Activated CD8-positive, alpha-beta T cell treated with anti-CD3 and anti-CD28 coated beads, Interleukin-2, amount 10 ng/mL, durations not matched to agents 7 days and 5 days (primary cell): ENCODE results near the gene PRKG1. TPM values are rescaled to one million over a fixed set of nuclear protein-coding genes. Genes with fewer than 3 reads are reported as not detected.
"Not testable (repeated sequence)": the region's sequence is repeated elsewhere in the genome, so short reads cannot be mapped to it uniquely, and the experiment has no call there.

Source experiments
- ATAC-seq: fragments of 150-1000 bp; cut with Tn5 transposase; one replicate; pipeline ENCODE4 v1.10.0; 2021; ENCODE audit warnings: moderate library complexity
- CTCF ChIA-PET: fragments of 350-600 bp; sonication (Branson Sonifier 250); formaldehyde crosslinking; loops from one replicate; lab custom pipeline; 2021; ENCODE audit warnings: antibody characterized with exemption; lab: Charles Lee
- POLR2A ChIA-PET: fragments of 350-600 bp; sonication (Branson Sonifier 250); formaldehyde crosslinking; loops from one replicate; lab custom pipeline; 2021; ENCODE audit warnings: antibody characterized with exemption; lab: Charles Lee
- DNase-seq: peaks from one replicate; pipeline ENCODE4 v3.0.0-alpha.2; 2020
- H3K27ac Mint-ChIP-seq: one replicate; pipeline ENCODE4 v1.8.0; 2021; ENCODE audit warnings: mild to moderate bottlenecking, mixed read lengths
- H3K27me3 Mint-ChIP-seq: one replicate; pipeline ENCODE4 v1.8.0; 2021; ENCODE audit warnings: low read depth, mixed read lengths
- H3K36me3 Mint-ChIP-seq: one replicate; pipeline ENCODE4 v1.8.0; 2021; ENCODE audit warnings: low read depth, mixed read lengths
- H3K4me1 Mint-ChIP-seq: one replicate; pipeline ENCODE4 v1.8.0; 2021; ENCODE audit warnings: low read depth, mixed read lengths
- H3K4me3 Mint-ChIP-seq: one replicate; pipeline ENCODE4 v1.8.0; 2021; ENCODE audit warnings: mild to moderate bottlenecking, mixed read lengths
- H3K9me3 Mint-ChIP-seq: one replicate; pipeline ENCODE4 v1.8.0; 2022; ENCODE audit warnings: mixed read lengths; ENCODE audit not compliant: insufficient read depth
- total RNA-seq, 2 experiments: library from RNA; stranded (reverse); gene quantifications; one replicate each; pipeline ENCODE4 v1.2.3, GENCODE V29; 2021

The PRKG1 gene
- total RNA-seq, 2 experiments from 2014 or later: not detected

DNA sequence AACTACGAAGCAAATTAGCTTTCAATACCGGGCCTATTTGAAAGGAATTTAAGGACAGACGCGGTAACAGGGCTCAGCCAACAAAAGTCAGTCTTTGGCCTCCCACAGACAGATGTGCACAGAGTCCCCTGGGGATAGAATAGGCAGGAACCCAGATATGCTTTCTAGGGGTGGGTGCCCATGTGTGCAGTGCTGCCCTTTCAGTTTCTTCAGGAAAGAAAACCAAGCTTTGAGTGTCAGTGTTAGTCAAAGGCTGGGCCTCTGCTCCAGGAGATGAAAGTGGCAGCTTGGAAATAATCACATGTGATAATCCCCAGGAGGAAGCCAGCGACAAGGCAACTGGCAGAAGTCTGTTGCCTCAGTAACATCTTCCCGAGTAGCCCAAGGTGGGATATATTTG is 668.9 kb downstream of the PRKG1 start:
- Mint-ChIP-seq H3K36me3 (no peaks in the 10 kb centered on the region), H3K27me3 (no peaks in the 10 kb centered on the region), H3K4me1 (no peaks in the 10 kb centered on the region), H3K4me3 (no peak overlapping the region), H3K9me3 (no peaks in the 10 kb centered on the region), H3K27ac (no peak overlapping the region)
- CTCF ChIA-PET: no interaction called here
- no peak for ATAC-seq
- no peak for DNase-seq
- POLR2A ChIA-PET: no interaction called here

- Mint-ChIP-seq H3K4me1 (no peaks in the 10 kb centered on the region), H3K27me3 (no peaks in the 10 kb centered on the region), H3K27ac (no peak overlapping the region), H3K9me3 (no peaks in the 10 kb centered on the region), H3K36me3 (no peaks in the 10 kb centered on the region), H3K4me3 (no peak overlapping the region)
- ATAC-seq (no peak), DNase-seq (no peak)
- POLR2A ChIA-PET: no interaction called here
- CTCF ChIA-PET: interaction anchor here (1.3 kb wide), 1 partner anchor 11 kb away, joined by 3 read pairs; no protein-coding TSS in a partner anchor
Observed at GRCh38 chr10:51744235-51745000, 670.1 kb downstream of the PRKG1 start.

GRCh38 chr10:51745397-51745796 is 671.1 kb downstream of the PRKG1 start:
- Mint-ChIP-seq H3K4me1 (no peaks in the 10 kb centered on the region), H3K9me3 (no peaks in the 10 kb centered on the region), H3K36me3 (no peaks in the 10 kb centered on the region), H3K4me3 (no peak overlapping the region), H3K27me3 (no peaks in the 10 kb centered on the region), H3K27ac (no peak overlapping the region)
- DNase-seq (no peak), ATAC-seq (no peak)
- CTCF ChIA-PET: interaction anchor here (1.3 kb wide), 1 partner anchor 10 kb away, joined by 3 read pairs; no protein-coding TSS in a partner anchor
- POLR2A ChIA-PET: no interaction called here

DNA sequence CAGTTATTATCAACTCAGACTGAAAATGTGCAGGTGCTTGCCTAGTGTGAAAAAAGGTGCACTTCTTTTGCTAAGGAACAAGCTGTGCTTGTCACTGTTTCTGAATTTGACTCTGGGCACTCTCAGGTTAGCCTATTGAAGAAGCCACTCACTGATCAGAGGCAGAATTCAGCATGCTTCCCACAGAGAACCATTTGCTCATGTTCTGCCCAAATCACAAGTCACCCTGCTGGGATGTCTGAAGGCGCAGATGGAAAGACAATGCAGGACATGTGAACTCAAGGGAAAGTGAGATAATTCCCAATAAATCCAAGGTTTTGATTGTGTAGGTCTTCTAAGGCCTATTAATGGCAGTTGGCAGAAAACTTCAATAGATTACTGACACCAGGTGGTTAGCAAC is 672.9 kb downstream of the PRKG1 start:
- DNase-seq (no peak), ATAC-seq (no peak)
- Mint-ChIP-seq H3K9me3 (no peaks in the 10 kb centered on the region), H3K4me3 (no peak overlapping the region), H3K4me1 (no peaks in the 10 kb centered on the region), H3K27ac (no peak overlapping the region), H3K36me3 (no peaks in the 10 kb centered on the region), H3K27me3 (no peaks in the 10 kb centered on the region)
- POLR2A ChIA-PET: no interaction called here
- CTCF ChIA-PET: no interaction called here

GRCh38 chr10:51748959-51749358 is 674.7 kb downstream of the PRKG1 start:
- H3K36me3 Mint-ChIP-seq: no peaks in the 10 kb centered on the region
- H3K27ac Mint-ChIP-seq: no peak overlapping the region
- DNase-seq (no peak), ATAC-seq (no peak)
- no peaks in the 10 kb centered on the region for H3K27me3 Mint-ChIP-seq
- no peaks in the 10 kb centered on the region for H3K9me3 Mint-ChIP-seq
- H3K4me3 Mint-ChIP-seq: no peak overlapping the region
- no peaks in the 10 kb centered on the region for H3K4me1 Mint-ChIP-seq
- CTCF ChIA-PET: no interaction called here
- POLR2A ChIA-PET: no interaction called here

DNA sequence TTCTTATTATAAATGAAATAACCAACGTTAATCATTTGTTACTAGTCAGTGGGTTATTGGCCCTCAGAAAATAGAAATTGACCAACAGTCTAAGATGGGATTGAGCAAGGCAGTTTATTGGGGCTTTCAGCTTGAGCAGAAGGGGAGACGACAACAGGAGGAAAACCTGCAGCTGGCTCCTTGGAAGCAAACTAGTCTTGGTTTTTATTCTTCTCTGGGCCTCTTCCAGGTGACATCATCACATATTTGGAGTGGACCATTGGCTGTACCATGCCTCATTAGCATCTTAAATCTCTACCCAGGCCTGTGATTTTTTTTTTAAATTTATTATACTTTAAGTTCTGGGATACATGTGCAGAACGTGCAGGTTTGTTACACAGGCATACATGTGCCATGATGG is 684.1 kb downstream of the PRKG1 start:
- no peak for ATAC-seq
- CTCF ChIA-PET: no interaction called here
- no peak overlapping the region for H3K4me3 Mint-ChIP-seq
- no peaks in the 10 kb centered on the region for H3K36me3 Mint-ChIP-seq
- H3K9me3 Mint-ChIP-seq: no peaks in the 10 kb centered on the region
- POLR2A ChIA-PET: no interaction called here
- H3K4me1 Mint-ChIP-seq: no peaks in the 10 kb centered on the region
- H3K27me3 Mint-ChIP-seq: no peaks in the 10 kb centered on the region
- H3K27ac Mint-ChIP-seq: no peak overlapping the region
- no peak for DNase-seq

DNA sequence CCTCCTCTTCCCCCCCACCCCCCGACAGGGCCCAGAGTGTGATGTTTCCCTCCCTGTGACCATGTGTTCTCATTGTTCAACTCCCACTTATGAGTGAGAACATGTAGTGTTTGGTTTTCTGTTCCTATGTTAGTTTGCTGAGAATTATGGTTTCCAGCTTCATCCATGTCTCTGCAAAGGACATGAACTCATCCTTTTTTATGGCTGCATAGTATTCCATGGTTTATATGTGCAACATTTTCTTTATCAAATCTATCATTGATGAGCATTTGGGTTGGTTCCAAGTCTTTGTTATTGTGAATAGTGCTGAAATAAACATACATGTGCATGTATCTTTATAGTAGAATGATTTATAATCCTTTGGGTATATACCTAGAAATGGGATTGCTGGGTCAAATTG is 684.6 kb downstream of the PRKG1 start:
- CTCF ChIA-PET, POLR2A ChIA-PET, H3K36me3 Mint-ChIP-seq, H3K9me3 Mint-ChIP-seq, H3K27ac Mint-ChIP-seq, H3K27me3 Mint-ChIP-seq, H3K4me3 Mint-ChIP-seq, DNase-seq, ATAC-seq, H3K4me1 Mint-ChIP-seq: not testable (repeated sequence)

- H3K4me3 Mint-ChIP-seq: no peak overlapping the region
- no peaks in the 10 kb centered on the region for H3K36me3 Mint-ChIP-seq
- H3K27me3 Mint-ChIP-seq: no peaks in the 10 kb centered on the region
- no peak overlapping the region for H3K27ac Mint-ChIP-seq
- DNase-seq (no peak), ATAC-seq (no peak)
- ChIA-PET POLR2A (no interaction called here), CTCF (no interaction called here)
- no peaks in the 10 kb centered on the region for H3K9me3 Mint-ChIP-seq
- H3K4me1 Mint-ChIP-seq: no peaks in the 10 kb centered on the region
Observed at GRCh38 chr10:51759896-51760534, 685.7 kb downstream of the PRKG1 start.

- Mint-ChIP-seq H3K27ac (no peak overlapping the region), H3K27me3 (no peaks in the 10 kb centered on the region), H3K4me3 (no peak overlapping the region), H3K4me1 (no peaks in the 10 kb centered on the region), H3K9me3 (no peaks in the 10 kb centered on the region), H3K36me3 (no peaks in the 10 kb centered on the region)
- ChIA-PET POLR2A (no interaction called here), CTCF (no interaction called here)
- no peak for DNase-seq
- ATAC-seq: no peak
Observed at GRCh38 chr10:51760864-51761640, 686.8 kb downstream of the PRKG1 start.

DNA sequence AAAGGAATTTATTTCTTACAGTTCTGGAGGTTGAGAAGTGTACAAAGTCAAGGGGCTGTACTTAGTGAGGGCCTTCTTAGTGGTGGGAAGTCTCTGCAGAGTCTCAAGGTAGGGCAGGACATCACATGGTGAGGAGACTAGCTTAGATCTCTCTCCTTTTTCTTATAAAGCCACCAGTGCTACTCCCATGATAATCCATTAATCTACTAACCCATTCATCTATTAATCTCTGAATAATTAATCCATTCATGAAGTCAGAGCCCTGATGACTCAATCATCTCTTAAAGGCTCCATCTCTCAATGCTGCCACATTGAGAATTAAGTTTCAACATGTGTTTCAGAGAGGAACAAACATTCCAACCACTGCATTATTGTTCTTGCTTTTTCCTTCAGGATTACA is 689.5 kb downstream of the PRKG1 start:
- Mint-ChIP-seq H3K4me3 (no peak overlapping the region), H3K27me3 (no peaks in the 10 kb centered on the region), H3K9me3 (no peaks in the 10 kb centered on the region), H3K36me3 (no peaks in the 10 kb centered on the region), H3K27ac (no peak overlapping the region), H3K4me1 (no peaks in the 10 kb centered on the region)
- ATAC-seq (no peak), DNase-seq (no peak)
- CTCF ChIA-PET: no interaction called here
- POLR2A ChIA-PET: no interaction called here

DNA sequence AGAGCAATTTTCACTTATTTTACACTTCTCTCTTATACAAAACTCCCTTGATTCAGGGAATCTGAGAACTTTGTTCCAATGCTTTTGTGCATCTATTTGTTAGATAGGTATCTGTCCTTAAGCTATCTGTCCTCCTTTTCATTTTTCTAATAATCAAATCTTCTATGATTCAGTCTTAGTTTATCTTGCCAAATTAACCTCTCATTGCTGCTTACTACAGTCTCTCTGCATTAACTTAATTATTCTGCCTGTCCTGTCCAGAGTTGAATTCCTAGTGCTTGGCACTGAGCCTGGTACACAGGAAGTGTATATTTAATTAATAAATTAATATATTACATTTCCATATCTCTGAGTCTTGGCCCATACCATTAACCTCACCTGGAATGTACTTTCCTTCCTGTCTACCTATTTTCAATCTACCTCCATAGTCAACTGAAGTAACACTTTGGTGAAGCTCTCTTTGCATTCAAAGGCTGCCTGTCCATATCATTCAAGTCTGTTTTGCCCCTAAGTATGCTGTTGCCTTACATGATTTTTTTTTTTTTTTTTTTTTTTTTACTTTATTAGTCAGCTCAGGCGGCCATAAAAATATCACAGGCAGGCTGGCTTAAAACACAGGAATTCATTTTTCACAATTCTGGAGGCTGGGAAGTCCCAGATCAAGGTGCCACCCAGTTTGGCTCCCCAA is 691.1 kb downstream of the PRKG1 start:
- Mint-ChIP-seq H3K4me1 (no peaks in the 10 kb centered on the region), H3K4me3 (no peak overlapping the region), H3K36me3 (no peaks in the 10 kb centered on the region), H3K27ac (no peak overlapping the region), H3K9me3 (no peaks in the 10 kb centered on the region), H3K27me3 (no peaks in the 10 kb centered on the region)
- no peak for DNase-seq
- ATAC-seq: no peak
- POLR2A ChIA-PET: no interaction called here
- CTCF ChIA-PET: no interaction called here
